K562 (cell line): ENCODE results near the gene PEF1. TPM values are rescaled to one million over a fixed set of nuclear protein-coding genes. Genes with fewer than 3 reads are reported as not detected.

Source experiments
- ATAC-seq: fragments of 200-7000 bp; cut with Tn5 transposase; 3 replicates; pipeline ENCODE4 v1.9.1; 2020; ENCODE audit warnings: moderate library complexity
- BruUV-seq: library from RNA; stranded (reverse); fragments of 400-500 nt; replicated peaks from 2 replicates; lab custom pipeline; 2021; lab: Mats Ljungman, UMichigan
- CTCF ChIA-PET: fragments of 300-600 bp; formaldehyde crosslinking; extraction: SDS; loops from one replicate; lab custom pipeline; 2021; ENCODE audit warnings: low intra/inter-chr PET ratio; lab: Yijun Ruan, JAX
- POLR2A ChIA-PET: fragments of 300-600, 350-650 bp; sonication (Branson Sonifier 250); formaldehyde crosslinking; extraction: SDS; loops from one replicate; lab custom pipeline; 2021; ENCODE audit warnings: antibody characterized with exemption, inconsistent platforms; lab: Yijun Ruan, JAX
- DNase-seq, 4 experiments: peaks; one replicate each; pipeline versions ENCODE4 v3.0.0 to v3.0.0-alpha.2; 2011 to 2018; ENCODE audit warnings: low spot score in 3 of 4, mixed read lengths in 3 of 4; ENCODE audit errors: extremely low read depth in 1 of 4
- FAIRE-seq: peaks from 2 replicates; lab custom pipeline; 2011; peaks lifted over from hg19 to GRCh38; lab: Jason Lieb, UNC
- H2AFZ ChIP-seq: 2 replicates; pipeline ENCODE4 v1.6.0; 2011; ENCODE audit warnings: low read depth, low read length, control low read depth, inconsistent platforms
- H3K27ac ChIP-seq: fragments of 200-600 bp; 3 replicates; pipeline ENCODE4 v1.8.0; 2011; ENCODE audit warnings: low read depth, mild to moderate bottlenecking, control low read depth, inconsistent platforms, low read length, moderate library complexity, mixed read lengths; ENCODE audit errors: extremely low read depth
- H3K27me3 ChIP-seq, 2 experiments: fragments of 300-600 bp in 1 of 2; 2 replicates in 1 of 2; 3 replicates in 1 of 2; pipeline versions ENCODE4 v1.6.0 to v1.8.0; 2011; ENCODE audit warnings: inconsistent platforms in 2 of 2, low read length in 2 of 2, mild to moderate bottlenecking in 1 of 2, mixed read lengths in 1 of 2, moderate library complexity in 1 of 2; ENCODE audit not compliant: control insufficient read depth in 2 of 2, insufficient read depth in 2 of 2
- H3K36me3 ChIP-seq: fragments of 300-600 bp; 3 replicates; pipeline ENCODE4 v1.8.0; 2011; ENCODE audit warnings: mild to moderate bottlenecking, low read length, inconsistent platforms; ENCODE audit not compliant: control insufficient read depth, insufficient read depth
- H3K4me1 ChIP-seq, 2 experiments: fragments of 200-600 bp in 1 of 2; replicated peaks in 1 of 2; 2 replicates in 1 of 2; 3 replicates in 1 of 2; pipeline versions ENCODE4 v1.5.1 to v1.8.0; 2011; ENCODE audit warnings: inconsistent platforms in 2 of 2, low read length in 2 of 2, mild to moderate bottlenecking in 1 of 2, mixed read lengths in 1 of 2, moderate library complexity in 1 of 2; ENCODE audit not compliant: control insufficient read depth in 2 of 2, insufficient read depth in 2 of 2
- H3K4me2 ChIP-seq: 2 replicates; pipeline ENCODE4 v1.6.1; 2011; ENCODE audit warnings: low read length, control low read depth, inconsistent platforms, mixed read lengths; ENCODE audit not compliant: insufficient read depth
- H3K4me3 ChIP-seq: fragments of 200-600 bp; sonication (generic), shearing (Covaris generic); 2 replicates; pipeline ENCODE4 v1.5.1; 2016; ENCODE audit warnings: control low read depth, inconsistent platforms
- H3K79me2 ChIP-seq: fragments of 200-600 bp; 3 replicates; pipeline ENCODE4 v1.8.0; 2011; ENCODE audit warnings: low read length, inconsistent platforms; ENCODE audit not compliant: control insufficient read depth, insufficient read depth
- H3K9ac ChIP-seq, 2 experiments: 2 replicates each; pipeline versions ENCODE4 v1.6.0 to v1.6.1; 2011; ENCODE audit warnings: low read depth in 2 of 2, low read length in 2 of 2, control low read depth in 1 of 2, inconsistent platforms in 1 of 2, mild to moderate bottlenecking in 1 of 2, mixed read lengths in 1 of 2; ENCODE audit not compliant: insufficient read depth in 1 of 2
- H3K9me1 ChIP-seq: one replicate; pipeline ENCODE4 v1.6.0; 2011; ENCODE audit warnings: inconsistent platforms, mild to moderate bottlenecking, low read length, moderate library complexity; ENCODE audit not compliant: control insufficient read depth, insufficient read depth
- H3K9me3 ChIP-seq: replicated peaks from 2 replicates; pipeline ENCODE4 v1.5.1; 2011; ENCODE audit warnings: low read depth, low read length, inconsistent platforms; ENCODE audit not compliant: control insufficient read depth, insufficient read depth
- H4K20me1 ChIP-seq: replicated peaks from 2 replicates; pipeline ENCODE4 v1.6.1; 2011; ENCODE audit warnings: low read length, inconsistent platforms, mixed read lengths; ENCODE audit not compliant: control insufficient read depth, insufficient read depth
- CCAR2 ChIP-seq: fragments of 200-400 bp; formaldehyde crosslinking; IDR thresholded peaks from 2 replicates; pipeline ENCODE4 v1.6.1; 2017; ENCODE audit warnings: mild to moderate bottlenecking, low read depth, low read length
- CHAMP1 ChIP-seq: fragments of 450-650 bp; IDR thresholded peaks from 2 replicates; pipeline ENCODE4 v1.6.1; 2016; ENCODE audit warnings: mild to moderate bottlenecking
- CTCFL ChIP-seq: IDR thresholded peaks from 2 replicates; pipeline ENCODE4 v1.6.1; 2011; ENCODE audit warnings: borderline replicate concordance, low read depth, mild to moderate bottlenecking, moderate library complexity, low read length; ENCODE audit not compliant: insufficient read depth, poor library complexity, severe bottlenecking
- DIDO1 ChIP-seq: fragments of 450-650 bp; IDR thresholded peaks from 2 replicates; pipeline ENCODE4 v1.6.1; 2016; ENCODE audit warnings: low read depth, missing biosample characterization, missing genetic modification characterization
- RUNX1 ChIP-seq: sonication (generic); IDR thresholded peaks from 2 replicates; pipeline ENCODE4 v1.6.1; 2016; ENCODE audit warnings: antibody characterized with exemption, low read depth
- ZFP36 ChIP-seq: fragments of 150-350 bp; IDR thresholded peaks from 2 replicates; pipeline ENCODE4 v1.6.1; 2018; ENCODE audit warnings: low read length, low read depth; ENCODE audit not compliant: partially characterized antibody
- ZNF695 ChIP-seq: fragments of 450-650 bp; formaldehyde crosslinking; IDR thresholded peaks from 2 replicates; pipeline ENCODE4 v1.4.0; 2020; ENCODE audit warnings: mild to moderate bottlenecking, moderate library complexity
- WGBS: fragments of 100-300 bp; shearing (Covaris generic); methylation state at CpG from one replicate; pipeline ENCODE4 v1.1.6; 2016; ENCODE audit warnings: low coverage, mixed read lengths; ENCODE audit not compliant: insufficient coverage; ENCODE audit errors: missing lambda C conversion rate; 5-methylcytosine and 5-hydroxymethylcytosine counted together
- in situ Hi-C: fragments of 300-500 bp; cut with MboI; formaldehyde crosslinking; loops from 4 replicates; pipeline ENCODE4 v1.15.0; 2018; ENCODE audit warnings: inconsistent platforms, mixed read lengths
- intact Hi-C: fragments of 100-400 bp; cut with micrococcal nuclease; formaldehyde crosslinking; loops from 2 replicates; pipeline ENCODE4 v1.14.2; 2022
- polyA plus RNA-seq, 8 experiments: library from polyadenylated mRNA; depleted of rRNA in 4 of 8; stranded (reverse) in 5 of 8; unstranded in 3 of 8; fragments of >200 nt; fragmentation: Nextera tagmentation in 2 of 8; fragmentation: Illumina TruSeq in 1 of 8; extraction: Ambion mirVana in 2 of 8; extraction: Trizol in 1 of 8; gene quantifications; 2 replicates each; pipeline versions ENCODE4 v1.2.1 to v1.2.3, GENCODE V29; 2011 to 2014; ENCODE audit warnings: inconsistent platforms in 1 of 8, missing spikeins in 1 of 8
- total RNA-seq, 7 experiments: library from RNA; depleted of rRNA in 6 of 7; stranded (reverse); fragments of >200 nt in 6 of 7; fragmentation: Illumina TruSeq in 2 of 7; extraction: Trizol in 2 of 7; gene quantifications; 2 replicates each; pipeline versions ENCODE4 v1.2.1 to v1.2.3, GENCODE V29; 2011 to 2021; ENCODE audit warnings: low replicate concordance in 1 of 7

PEF1 gene
- total and polyA plus RNA-seq, 9 of the 15 experiments (the other 6 are each of a cell fraction or from before 2014, with no cell fraction given) = 26.3 to 95.5 (median 61.9) TPM

GRCh38 chr1:31583082-31583994 is 61.3 kb downstream of the PEF1 start:
- Histone ChIP-seq H3K9me1 (no peaks in the 10 kb centered on the region), H4K20me1 (peaks cover 14% of the 10 kb centered on the region), H3K27me3 (peaks cover 38 to 79% of the 10 kb centered on the region in 2 experiments), H3K9ac (no peak overlapping the region), H3K79me2 (no peaks in the 10 kb centered on the region), H3K9me3 (no peaks in the 10 kb centered on the region), H3K4me2 (no peak overlapping the region), H2AFZ (no peak overlapping the region), H3K27ac (no peak overlapping the region), H3K4me3 (no peak overlapping the region), H3K36me3 (no peaks in the 10 kb centered on the region), H3K4me1 (peaks cover 0 to 15% of the 10 kb centered on the region in 2 experiments; a peak in 2 of 5 replicates)
- no TSS peak for BruUV-seq
- in situ Hi-C loops = no loop called here
- ChIA-PET CTCF (no interaction called here), POLR2A (no interaction called here)
- intact Hi-C loops = no loop called here
- FAIRE-seq (no peak), ATAC-seq (no peak), DNase-seq (peak in 1 of 4 experiments; percentile 5)
- 14% methylated on average over 16 of the region's 16 CpGs for WGBS
- TF ChIP-seq CHAMP1 (no peak), ZFP36 (peak; percentile 56), CTCFL (no peak), ZNF695 (CRISPR knock-in tag) (no peak), CCAR2 (no peak), DIDO1 (tag) (no peak), RUNX1 (no peak)
